GM04503 (cell line): ENCODE results near the gene BCL11A.
"Not testable (repeated sequence)": the region's sequence is repeated elsewhere in the genome, so short reads cannot be mapped to it uniquely, and the experiment has no call there.

ENCODE experiments used
- DNase-seq: peaks from one replicate; pipeline ENCODE4 v3.0.0-alpha.2; 2012; ENCODE audit warnings: low read depth

Gene BCL11A

DNA sequence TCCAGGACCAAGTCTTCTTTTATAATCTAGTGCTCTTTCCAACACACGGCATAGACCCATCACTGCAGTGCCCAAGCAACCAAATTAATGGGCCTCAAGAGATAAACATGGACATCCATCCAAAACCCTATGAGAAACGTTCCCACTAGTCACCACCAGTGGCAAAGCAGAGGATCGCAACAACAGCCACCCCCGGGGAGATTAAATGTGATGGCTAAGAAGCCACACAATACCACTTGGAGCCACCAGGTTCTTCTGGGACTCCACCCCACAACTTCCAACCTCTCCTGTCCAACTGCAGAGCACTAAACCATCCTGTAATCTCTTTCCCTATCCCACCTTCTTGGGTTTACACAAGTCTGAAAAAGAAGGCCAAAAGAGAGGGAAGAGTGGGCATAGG, 123.8 kb downstream of the BCL11A start:
- no peak for DNase-seq

DNA sequence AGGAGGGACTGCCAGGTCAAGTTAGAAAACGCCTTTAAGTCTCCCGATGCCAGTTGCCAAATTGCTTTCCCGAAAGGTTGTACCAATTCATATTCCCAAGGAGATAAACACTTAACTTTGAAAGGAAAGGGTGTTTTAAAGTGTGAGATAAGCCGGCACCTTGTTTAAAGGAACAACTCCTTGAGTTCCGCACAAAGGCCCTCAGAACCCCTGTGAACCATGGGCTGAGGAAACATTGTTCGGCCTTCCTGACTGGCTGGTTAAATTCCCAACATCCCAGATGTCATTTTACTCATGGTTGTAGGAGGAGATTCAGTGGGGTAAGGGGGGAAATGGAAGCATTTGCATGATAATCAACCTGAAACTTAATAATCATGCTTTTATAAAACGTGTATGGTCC, 126.6 kb downstream of the BCL11A start:
- DNase-seq = no peak

DNA sequence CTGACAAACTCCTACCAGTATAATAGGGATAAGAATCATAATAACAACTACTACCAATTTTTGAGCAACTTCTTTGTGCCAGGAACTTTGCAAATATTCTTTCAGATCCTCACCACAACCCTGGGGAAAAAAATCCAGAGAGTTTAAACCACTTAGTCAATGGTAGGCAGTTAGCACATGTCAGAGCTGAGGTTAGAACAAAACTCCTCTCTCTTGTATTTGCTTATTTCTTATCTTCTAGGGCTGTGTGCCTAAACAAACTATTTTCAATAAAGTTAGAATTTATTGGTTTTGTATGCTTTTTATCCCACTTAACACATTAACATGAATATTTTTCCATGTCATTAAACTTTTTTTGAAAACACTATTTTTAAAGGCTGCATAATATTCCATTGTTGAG, 127.1 kb downstream of the BCL11A start:
- DNase-seq = no peak

DNA sequence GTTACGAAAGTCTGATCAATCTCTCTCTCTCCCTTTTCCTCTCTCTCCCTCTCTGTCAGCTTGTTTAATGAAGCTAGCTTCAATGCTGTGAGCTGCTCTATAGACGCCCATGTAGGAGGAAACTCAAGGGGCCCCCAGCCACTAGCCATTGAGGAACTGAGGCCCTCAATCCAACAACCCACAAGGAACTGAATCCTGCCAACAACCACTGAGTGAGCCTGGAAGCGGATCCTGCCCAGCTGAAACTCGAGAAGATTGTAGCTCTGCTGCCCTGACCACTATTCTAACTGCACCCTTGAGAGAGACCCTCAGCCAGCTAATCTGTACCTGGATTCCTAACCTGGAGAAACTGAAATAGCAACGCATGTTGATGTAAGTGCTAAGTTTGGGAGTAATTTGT, 129.2 kb downstream of the BCL11A start:
- DNase-seq = no peak

DNA sequence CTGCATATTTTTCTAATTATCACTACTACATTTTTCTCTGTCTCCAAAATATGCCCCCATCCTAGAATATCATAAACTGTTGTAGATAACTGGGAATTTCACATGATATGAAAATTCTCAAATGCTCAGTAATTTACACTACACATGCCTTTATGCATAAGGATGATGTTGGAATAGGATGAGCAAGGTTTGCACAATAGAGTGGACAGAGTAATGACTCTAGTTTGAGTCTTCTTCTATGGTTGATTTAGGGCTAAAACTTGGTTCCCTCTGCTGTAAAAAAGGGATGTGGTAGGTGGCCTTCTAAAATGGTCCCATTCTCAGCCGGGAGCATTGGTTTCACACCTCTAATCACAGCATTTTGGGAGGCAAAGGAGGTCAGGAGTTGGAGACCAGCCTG, 129.9 kb downstream of the BCL11A start:
- DNase-seq = no peak

DNA sequence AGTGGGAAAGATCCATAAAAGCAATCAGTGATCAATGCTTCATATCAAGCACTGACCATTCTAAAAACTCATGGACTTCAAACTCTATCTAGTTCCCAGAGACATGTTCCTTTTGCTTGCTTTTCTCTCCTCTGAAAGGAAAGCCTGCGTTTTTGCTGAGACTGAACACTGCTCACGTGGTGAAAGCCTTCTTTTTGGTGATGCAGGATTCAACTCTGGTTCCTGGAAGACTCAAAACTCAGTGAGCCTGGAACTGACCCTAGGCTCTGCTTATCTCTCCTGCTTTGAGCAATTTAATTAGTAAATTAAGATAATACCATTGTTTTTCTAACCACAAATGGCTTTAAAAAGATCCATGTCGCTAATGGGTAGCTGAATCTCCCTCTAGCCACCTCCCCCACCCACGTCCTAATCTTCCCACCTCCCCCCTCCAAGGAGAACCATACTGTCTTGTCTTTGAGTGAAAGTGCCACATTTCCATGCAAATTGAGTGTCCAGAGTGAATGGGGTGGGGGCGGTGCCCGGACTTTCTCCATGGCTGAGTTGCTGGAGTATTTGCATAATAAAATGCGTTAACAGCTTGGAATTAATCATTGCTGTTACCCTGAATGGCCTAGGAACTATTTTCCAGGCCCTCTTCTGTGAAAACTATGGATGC, 130.5 kb downstream of the BCL11A start:
- no peak for DNase-seq

DNA sequence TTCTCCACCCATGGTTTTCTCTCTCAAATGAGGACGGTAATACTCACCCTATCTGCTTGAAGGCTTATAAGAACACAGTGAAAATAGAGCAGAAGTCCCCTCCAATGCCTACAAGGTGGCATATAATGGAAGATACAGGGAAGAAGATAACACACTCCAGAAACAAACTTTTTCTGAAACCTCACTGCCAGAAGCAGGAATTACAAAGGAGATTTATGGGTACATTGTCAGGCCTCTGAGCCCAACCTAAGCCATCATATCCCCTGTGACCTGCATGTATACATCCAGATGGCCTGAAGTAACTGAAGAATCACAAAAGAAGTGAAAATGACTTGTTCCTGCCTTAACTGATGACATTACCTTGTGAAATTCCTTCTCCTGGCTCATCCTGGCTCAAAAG, 136.2 kb downstream of the BCL11A start:
- DNase-seq = not testable (repeated sequence)

DNA sequence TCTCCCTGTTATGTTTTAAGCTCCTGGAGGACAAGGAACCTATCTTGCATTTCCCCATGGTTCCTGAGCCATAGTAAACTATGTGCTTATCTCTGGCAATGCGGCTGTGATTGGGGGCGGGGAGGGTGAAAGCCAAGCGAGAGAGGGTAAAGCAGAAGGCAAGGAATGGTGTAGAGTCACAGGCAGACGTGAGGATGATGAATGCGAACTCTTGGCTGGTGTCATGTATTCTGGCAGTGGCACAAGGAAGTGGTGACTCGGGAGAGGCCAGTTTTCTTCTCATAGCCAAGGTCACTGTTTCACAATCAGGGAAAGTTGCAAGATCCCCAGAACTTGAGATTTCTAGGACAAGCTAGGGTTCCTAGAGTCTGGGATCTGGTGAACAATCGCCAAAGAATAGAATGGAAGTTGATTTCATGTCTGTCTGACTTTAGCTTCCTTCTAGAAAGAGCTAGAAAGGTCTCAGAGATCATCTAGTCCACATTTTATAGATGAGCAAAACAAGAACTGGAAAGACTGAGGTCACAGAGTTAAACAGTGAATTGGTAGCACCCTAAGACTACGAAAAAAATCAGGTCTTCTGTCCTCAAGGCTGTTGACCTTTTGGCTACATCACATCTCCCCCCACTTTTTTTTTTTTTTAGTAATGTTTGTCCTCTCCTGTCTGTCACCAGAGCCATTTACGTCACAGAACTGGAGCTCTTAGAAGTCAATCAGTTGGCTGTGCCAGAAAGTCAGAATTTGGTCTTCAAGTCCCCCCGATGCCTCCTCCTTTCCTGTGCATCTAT, 137.0 kb downstream of the BCL11A start:
- DNase-seq = no peak

DNA sequence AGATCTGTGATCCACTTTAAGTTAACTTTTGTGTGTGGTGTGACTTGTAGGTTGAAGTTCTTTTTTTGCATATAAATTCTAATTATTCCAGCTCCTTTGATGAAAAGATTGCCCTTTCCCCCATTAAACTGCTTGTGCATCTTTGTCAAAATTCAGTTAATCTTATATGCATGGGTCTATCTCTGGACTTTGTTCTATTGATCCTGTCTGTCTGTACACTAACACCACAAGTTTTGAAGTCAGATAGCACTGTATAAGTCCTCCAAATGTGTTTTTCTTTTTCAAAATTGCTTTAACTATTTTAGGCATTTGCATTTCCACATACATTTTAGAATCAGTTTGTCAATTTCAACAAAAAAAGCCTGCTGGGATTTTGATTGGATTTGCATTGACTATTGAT, 137.6 kb downstream of the BCL11A start:
- no peak for DNase-seq

DNA sequence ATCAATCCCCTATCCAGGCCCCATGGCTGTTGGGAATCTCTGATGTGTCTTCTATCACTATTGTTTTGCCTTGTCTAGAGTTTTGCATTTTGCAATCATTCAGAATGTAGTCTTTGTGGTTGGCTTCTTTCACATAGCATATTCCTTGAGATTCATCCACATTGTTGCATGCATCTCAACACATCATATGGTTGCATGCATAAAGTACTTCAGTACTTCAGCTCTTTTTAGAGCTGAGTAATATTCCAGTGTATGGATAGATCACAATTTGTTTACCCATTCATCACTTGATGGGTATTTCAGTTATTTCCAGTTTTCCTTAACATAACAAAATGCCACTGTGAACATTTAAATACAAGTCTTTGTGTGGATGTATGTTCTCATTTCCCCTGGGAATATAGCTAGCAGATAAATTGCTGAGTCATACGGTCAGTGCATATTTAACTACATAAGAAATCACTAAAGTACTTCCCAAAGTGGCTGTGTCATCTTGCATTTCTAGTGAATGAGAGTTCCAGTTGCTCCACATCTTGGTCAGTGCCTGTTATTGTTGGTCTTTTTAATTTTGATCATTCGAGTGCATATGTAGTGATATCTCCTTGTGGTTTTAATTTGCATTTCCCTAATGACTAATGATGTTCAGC, 138.8 kb downstream of the BCL11A start:
- peak; percentile 1 for DNase-seq

DNA sequence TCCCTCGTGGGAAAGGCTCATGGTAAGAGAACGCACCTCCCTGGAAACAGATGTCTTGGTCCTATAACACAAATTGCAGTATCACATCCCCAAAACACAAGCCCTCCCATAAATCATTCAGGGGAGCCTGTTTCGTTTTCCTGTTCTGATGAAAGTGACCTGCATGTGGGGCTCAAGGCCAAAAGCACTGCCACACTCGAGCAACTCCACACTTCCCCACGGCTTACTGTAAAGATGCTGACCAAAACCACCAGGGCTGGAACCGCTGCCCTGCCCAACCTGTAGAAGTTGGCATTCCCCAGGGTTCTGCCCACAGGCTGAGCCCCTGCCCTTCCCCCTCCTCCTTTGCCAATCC, 139.7 kb downstream of the BCL11A start:
- no peak for DNase-seq

DNA sequence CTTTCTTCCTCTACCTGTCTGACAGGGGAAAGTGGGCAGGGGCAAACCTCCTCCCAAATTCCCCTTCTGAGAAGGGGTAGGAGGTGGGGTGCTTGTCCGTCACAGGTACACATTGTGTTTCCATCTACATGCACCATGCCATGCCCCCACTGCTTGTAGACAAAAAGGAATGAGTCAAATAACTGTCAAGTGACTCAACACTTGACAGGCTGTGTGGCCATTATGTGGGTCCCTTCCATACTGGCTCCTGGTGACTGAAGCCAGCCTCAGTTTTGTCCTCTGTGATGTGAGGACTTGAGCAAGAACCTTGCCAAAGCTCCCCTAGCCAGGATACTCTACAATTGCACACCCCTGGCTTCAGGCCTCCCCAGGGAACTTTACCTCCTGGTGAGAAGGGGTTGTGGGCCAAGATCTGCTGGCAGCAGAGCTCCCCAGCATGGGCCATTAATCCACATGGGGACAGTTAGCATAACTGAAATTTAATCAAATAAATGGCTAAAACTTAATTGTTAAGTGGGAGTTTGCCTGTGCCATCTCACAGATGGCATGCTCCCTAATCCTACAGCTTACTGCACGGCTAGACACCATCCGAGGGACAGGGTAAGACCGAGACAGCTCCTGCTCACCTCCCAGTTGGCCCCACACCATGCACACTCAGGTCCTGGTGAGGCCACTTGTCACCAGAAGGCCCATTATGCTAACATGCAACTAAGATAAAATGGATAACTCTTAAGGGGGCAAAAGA, 140.2 kb downstream of the BCL11A start:
- DNase-seq = no peak

DNA sequence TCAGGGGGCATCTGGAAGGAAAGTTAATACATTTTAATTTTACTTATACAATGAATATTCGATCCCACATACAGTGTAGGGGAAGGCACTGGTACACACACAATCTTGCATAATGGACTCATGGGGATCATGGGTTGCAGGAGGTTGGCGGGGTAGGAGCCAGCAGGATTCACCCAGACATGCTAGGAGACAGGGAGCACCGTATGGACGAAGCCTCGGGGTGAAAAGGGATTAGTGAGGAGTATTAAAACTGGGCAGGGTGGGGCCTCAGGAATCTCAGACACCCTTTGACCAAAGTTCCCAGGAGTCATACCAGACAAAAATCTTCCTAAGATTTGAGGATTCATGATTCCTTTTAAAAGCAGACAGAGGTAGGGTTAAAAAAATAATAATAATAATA, 140.8 kb downstream of the BCL11A start:
- no peak for DNase-seq

DNA sequence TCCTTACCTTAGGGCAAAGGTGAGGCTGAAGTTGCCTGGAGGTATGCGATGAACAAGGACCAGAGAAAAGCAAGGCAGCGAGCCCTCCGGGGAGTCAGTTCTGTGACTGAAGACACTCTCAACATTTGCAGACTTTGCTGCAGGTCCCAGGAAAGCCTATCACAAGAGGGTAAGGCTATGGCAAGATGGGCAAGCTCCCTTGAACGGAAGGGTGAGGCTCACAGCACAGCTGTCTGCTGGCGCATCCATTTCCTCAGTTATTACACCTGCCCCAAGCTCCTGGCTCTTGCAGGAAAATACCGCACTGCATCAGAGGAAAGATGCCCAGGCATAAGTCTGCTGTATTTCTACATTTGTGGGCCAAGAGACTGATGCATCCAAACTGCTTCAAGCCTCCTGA, 141.4 kb downstream of the BCL11A start:
- DNase-seq = no peak

DNA sequence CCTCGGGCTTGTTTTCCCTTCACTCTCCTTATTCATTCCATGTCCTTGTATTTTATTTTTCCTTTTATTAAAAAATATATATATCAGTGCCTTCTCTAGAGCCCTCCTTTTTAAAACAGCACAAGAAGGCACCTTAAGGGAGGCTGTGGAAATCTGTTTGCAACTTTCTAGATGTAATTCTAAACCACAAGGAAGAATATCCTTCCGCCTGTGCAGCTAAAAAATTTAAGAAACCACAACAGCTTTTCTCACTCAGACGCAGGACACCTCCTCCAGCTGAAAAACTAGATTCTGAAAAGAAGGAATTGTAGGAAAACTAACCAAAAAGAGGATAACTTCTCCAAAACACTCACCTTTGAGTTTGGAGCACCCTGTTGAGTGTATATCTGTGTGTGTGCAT, 142.2 kb downstream of the BCL11A start:
- no peak for DNase-seq

DNA sequence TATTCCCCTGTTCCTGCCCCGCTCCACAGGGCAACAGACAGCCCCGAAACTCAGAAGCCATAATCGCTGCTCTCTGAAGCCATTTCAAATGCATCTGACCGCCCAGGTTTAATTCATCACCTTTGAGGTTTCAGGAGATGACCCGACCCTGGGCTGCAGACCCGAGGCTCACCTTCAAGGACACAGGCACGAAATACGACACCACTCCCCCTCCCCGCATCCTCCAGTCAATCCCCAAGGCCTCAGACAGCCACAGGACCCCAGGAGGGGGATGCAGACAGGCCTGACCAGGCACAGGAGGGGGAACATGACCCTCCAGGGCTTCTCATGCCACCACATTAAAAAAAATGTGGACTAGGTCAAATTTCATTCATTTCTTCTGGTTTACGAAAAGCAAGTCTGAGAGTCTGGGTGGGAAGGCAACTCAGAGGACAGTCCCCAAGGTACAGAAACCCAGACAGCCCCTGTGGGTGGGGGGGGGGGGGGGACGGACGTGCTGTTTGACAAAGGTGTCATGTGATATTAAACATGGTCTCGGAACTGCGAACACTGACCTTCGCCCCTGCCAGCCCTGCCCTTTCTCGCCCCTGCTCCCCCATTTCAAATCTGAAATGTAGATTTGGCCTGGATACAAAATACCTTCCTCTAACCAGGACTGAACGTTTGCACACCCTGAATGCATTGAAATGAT, 142.9 kb downstream of the BCL11A start:
- DNase-seq = no peak

DNA sequence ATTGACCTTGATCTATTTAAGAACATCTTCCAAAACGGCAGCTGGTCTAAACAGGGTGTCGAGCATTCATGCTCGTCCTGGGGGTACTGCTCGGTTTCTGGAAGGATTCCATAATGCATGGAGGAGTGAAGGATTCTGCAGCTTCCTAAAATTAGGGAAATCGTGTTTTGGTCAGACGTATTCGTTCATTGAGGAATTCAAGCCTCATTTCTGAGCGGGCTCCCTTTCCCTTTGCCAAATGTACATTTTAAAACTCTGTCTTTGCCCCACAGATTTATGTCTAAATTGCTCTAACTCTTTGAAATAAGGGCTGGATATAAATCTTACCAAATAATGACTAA, 144.0 kb downstream of the BCL11A start:
- no peak for DNase-seq

DNA sequence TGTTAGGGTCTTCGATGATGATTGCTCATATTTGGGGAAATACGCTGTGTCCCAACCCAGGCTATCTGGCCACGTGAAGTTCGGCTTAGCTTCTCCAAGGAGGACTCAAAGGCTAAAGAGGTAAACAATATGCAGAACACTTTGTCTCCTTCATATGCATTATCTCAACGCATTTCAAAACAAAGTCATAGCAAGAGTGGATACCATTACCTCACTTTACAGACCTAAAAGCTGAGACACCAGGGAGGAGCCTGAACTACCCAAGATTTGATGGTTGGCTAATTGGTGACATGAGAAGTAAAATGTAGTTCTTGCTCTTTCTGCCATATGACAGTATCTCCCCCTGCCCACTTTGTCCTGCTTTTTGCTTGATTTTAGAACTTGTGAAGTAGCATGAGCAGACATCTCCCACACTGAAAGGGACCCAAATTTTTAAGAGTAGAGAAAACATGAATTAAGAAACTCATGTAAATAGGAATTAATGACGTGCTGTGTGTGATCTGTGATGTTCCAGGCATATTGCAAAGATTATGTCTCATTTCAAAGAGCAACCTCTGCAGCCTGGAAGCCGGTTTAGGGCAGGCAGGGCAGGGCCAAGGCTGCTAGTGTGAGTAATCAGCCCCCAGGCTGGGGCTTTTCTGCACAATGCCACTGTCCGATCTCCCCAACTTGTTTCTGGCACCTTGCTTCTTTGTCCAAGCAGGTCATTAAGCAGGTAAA, 144.5 kb downstream of the BCL11A start:
- DNase-seq = no peak

DNA sequence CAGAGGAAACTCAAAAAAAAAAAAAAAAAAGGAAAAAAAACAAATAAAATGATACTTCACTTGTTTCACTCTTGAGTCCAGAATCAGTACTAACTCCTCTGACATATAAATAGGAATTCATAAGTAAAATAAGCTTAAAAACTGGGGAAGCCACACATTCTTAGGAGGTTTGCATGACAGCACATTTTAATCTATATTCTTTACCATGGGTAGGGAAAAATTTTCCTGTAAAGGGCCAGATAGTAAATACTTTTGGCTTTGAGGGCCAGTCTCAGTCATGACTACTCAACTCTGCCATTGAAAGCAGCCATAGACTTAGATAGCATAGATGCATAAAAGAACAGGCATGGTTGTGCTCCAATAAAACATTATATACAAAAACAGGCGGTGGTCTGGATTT, 145.2 kb downstream of the BCL11A start:
- no peak for DNase-seq

DNA sequence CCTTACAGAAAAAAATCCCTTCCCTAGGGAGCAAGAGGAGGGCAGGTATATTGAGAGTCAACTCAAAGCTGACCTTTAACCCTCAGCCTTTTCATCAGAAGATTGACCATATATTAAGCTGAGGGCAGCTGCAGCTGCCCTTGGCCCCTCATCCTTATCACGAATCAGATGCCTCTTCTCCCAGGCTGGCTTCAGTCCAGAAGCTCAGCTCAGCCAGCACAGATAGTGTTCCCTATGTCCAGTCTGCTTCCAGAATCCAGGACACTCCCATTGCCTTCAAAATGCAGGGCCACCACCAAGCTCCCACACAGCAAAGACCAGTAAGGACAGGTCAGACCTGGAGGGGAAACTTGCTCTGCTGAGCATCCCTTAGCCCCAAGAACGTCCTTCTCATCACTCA, 146.1 kb downstream of the BCL11A start:
- DNase-seq = no peak

DNA sequence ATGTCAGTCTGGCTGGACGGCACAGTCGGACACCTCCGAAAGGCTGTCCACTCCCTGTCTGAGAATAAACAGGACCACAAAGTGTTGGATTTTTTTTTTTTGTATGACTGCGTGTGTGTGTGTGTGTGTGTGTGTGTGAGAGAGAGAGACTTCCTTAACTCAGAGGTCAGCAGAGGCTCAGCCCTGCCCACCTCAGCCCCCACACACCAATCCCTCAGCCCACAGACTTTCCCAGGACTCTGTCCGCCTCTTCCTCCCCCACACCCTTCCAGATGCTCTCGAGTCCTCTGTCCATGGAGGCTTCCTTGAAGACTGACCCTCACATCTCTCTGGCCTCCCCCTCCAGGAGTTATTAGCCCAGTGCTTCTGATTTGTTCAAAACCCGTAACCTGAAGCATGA, 147.3 kb downstream of the BCL11A start:
- no peak for DNase-seq
